ENCODE data around the gene SNAPC4. TPM values are rescaled to one million over a fixed set of nuclear protein-coding genes. Genes with fewer than 3 reads are reported as not detected.

SNAPC4 gene
- polyA plus RNA-seq, 1 of the 3 experiments (the other 2 are of a cell fraction), result 9.2 TPM

GRCh38 chr9:136355616-136356557 lies 44.1 kb downstream of the SNAPC4 start:
- Histone ChIP-seq H4K20me1 (ENCODE audit: insufficient read depth) (no peaks in the 10 kb centered on the region), H3K4me1 (ENCODE audit: control insufficient read depth in 1 of 2, insufficient read depth in 2 of 2, low read depth in 1 of 2, low read length in 1 of 2) (peaks cover 0 to 50% of the 10 kb centered on the region in 2 experiments; a peak in 1 of 4 replicates), H3K27me3 (ENCODE audit: insufficient read depth) (no peaks in the 10 kb centered on the region), H3K36me3 (replicated peaks in 1 of 2; ENCODE audit: control insufficient read depth in 1 of 2, insufficient read depth in 2 of 2, low read length in 1 of 2) (peaks cover 0 to 22% of the 10 kb centered on the region in 2 experiments), H3K9me2 (no peaks in the 10 kb centered on the region), H3K9me3 (no peaks in the 10 kb centered on the region), H3F3A (replicated peaks; ENCODE audit: insufficient read depth) (no peaks in the 10 kb centered on the region), H3K9ac (no peak overlapping the region), H3K4me2 (no peak overlapping the region), H3K27ac (ENCODE audit: low read depth in 2 of 2, low read length in 1 of 2) (no peak overlapping the region; a peak in 1 of 4 replicates), H3K4me3 (ENCODE audit: low read depth in 2 of 2, low read length in 1 of 2) (no peak overlapping the region), H3K79me2 (ENCODE audit: insufficient read depth) (no peaks in the 10 kb centered on the region), H2AFZ (ENCODE audit: low read depth) (no peak overlapping the region)
- TF ChIP-seq PBX3 (IDR thresholded peaks at IDR 0.05) (no peak), ZBTB33 (IDR thresholded peaks at IDR 0.05; ENCODE audit: borderline replicate concordance, low read depth) (no peak), NFIC (IDR thresholded peaks at IDR 0.05; ENCODE audit: borderline replicate concordance) (no peak), SIN3A (IDR thresholded peaks at IDR 0.05; ENCODE audit: borderline replicate concordance, low read depth, low read length) (no peak), USF2 (IDR thresholded peaks at IDR 0.05; ENCODE audit: borderline replicate concordance, low read depth, low read length) (no peak), TEAD4 (IDR thresholded peaks at IDR 0.05; ENCODE audit: borderline replicate concordance, insufficient read depth) (no peak), TAF1 (IDR thresholded peaks at IDR 0.05; ENCODE audit: borderline replicate concordance, low read depth, low read length) (no peak), CTCF (IDR thresholded peaks at IDR 0.05) (no peak), RCOR1 (IDR thresholded peaks at IDR 0.05; ENCODE audit: low read length) (no peak), JUND (IDR thresholded peaks at IDR 0.05) (no peak), EZH2phosphoT487 (IDR thresholded peaks at IDR 0.05; ENCODE audit: borderline replicate concordance, low read depth) (no peak), NRF1 (IDR thresholded peaks at IDR 0.05; ENCODE audit: low read depth, low read length) (no peak), RFX5 (IDR thresholded peaks at IDR 0.05; ENCODE audit: low read length) (no peak), MXI1 (IDR thresholded peaks at IDR 0.05; ENCODE audit: low read depth, low read length) (no peak), YY1 (IDR thresholded peaks at IDR 0.05; ENCODE audit: low read depth) (no peak), USF1 (IDR thresholded peaks at IDR 0.05; ENCODE audit: borderline replicate concordance, low read depth) (no peak), GABPA (IDR thresholded peaks at IDR 0.05; ENCODE audit: low read depth) (no peak), RAD21 (IDR thresholded peaks at IDR 0.05; ENCODE audit: low read length) (no peak), FOXJ3 (CRISPR knock-in tag; IDR thresholded peaks at IDR 0.05) (no peak), FOSL2 (IDR thresholded peaks at IDR 0.05; ENCODE audit: borderline replicate concordance, low read depth) (no peak)
- 89% methylated on average over 12 of the region's 54 CpGs for WGBS (ENCODE audit: low lambda C conversion rate)
- CTCF ChIA-PET, result interaction anchor here (0.9 to 3.3 kb wide), 3 partner anchors 11 to 45 kb away, joined by 5 to 19 read pairs (median 5); partner anchors contain the start of gene SNAPC4
- no peak for DNase-seq
- POLR2A ChIA-PET, result interaction anchor here (2.1 kb wide), 1 partner anchor 8 kb away, joined by 8 read pairs; the partner anchor contains the start of gene DNLZ
